ENCODE results near the gene CDC37L1.

CDC37L1 gene

GRCh38 chr9:4714266-4715016 lies 35.1 kb downstream of the CDC37L1 start:
- no peak for DNase-seq (ENCODE audit: low read depth in 2 of 2)

- no peak for DNase-seq (ENCODE audit: low read depth in 2 of 2)
These were observed 36.8 kb downstream of the CDC37L1 start for GRCh38 chr9:4716163-4716562.

GRCh38 chr9:4717815-4718214 lies 38.4 kb downstream of the CDC37L1 start:
- no peak for DNase-seq (ENCODE audit: low read depth in 2 of 2)

GRCh38 chr9:4718911-4719310 lies 39.5 kb downstream of the CDC37L1 start:
- no peak for DNase-seq (ENCODE audit: low read depth in 2 of 2)

- no peak for DNase-seq (ENCODE audit: low read depth in 2 of 2)
These were observed 42.4 kb downstream of the CDC37L1 start for GRCh38 chr9:4721736-4722135.

GRCh38 chr9:4725706-4726442 lies 46.5 kb downstream of the CDC37L1 start:
- no peak for DNase-seq (ENCODE audit: low read depth in 2 of 2)

- DNase-seq (ENCODE audit: low read depth in 2 of 2), result no peak
These were observed 48.2 kb downstream of the CDC37L1 start for GRCh38 chr9:4727593-4727992.

- no peak for DNase-seq (ENCODE audit: low read depth in 2 of 2)
These were observed 53.5 kb downstream of the CDC37L1 start for GRCh38 chr9:4732890-4733289.

- no peak for DNase-seq (ENCODE audit: low read depth in 2 of 2)
These were observed 54.8 kb downstream of the CDC37L1 start for GRCh38 chr9:4734150-4734549.

- DNase-seq (ENCODE audit: low read depth in 2 of 2), result no peak
These were observed 59.7 kb downstream of the CDC37L1 start for GRCh38 chr9:4738866-4739586.

GRCh38 chr9:4739587-4740387 lies 60.4 kb downstream of the CDC37L1 start:
- no peak for DNase-seq (ENCODE audit: low read depth in 2 of 2)

GRCh38 chr9:4740388-4740637 lies 60.9 kb downstream of the CDC37L1 start:
- DNase-seq (ENCODE audit: low read depth in 2 of 2), result no peak

- peak; percentile 61 to 64 for DNase-seq (ENCODE audit: low read depth in 2 of 2)
These were observed 61.4 kb downstream of the CDC37L1 start, which contains the start of gene AK3 for GRCh38 chr9:4740638-4741364. Gene AK3 (minus strand): TSS chr9:4741202. CDS start chr9:4741087, 115 bp downstream.

- DNase-seq (ENCODE audit: low read depth in 2 of 2), result no peak
These were observed 62.2 kb downstream of the CDC37L1 start for GRCh38 chr9:4741365-4742089.

- DNase-seq (ENCODE audit: low read depth in 2 of 2), result no peak
These were observed 62.9 kb downstream of the CDC37L1 start for GRCh38 chr9:4742246-4742645.

GRCh38 chr9:4743131-4743875 lies 63.9 kb downstream of the CDC37L1 start:
- DNase-seq (ENCODE audit: low read depth in 2 of 2), result no peak

GRCh38 chr9:4746278-4747030 lies 67.1 kb downstream of the CDC37L1 start:
- no peak for DNase-seq (ENCODE audit: low read depth in 2 of 2)

GRCh38 chr9:4748612-4749011 lies 69.2 kb downstream of the CDC37L1 start:
- DNase-seq (ENCODE audit: low read depth in 2 of 2), result no peak

GRCh38 chr9:4750023-4750673 lies 70.8 kb downstream of the CDC37L1 start:
- DNase-seq (ENCODE audit: low read depth in 2 of 2), result no peak

All from stimulated activated CD4-positive, alpha-beta T cell treated with anti-CD3 and anti-CD28 coated beads, Interleukin-1b, Interleukin-23, amount 100 ng/mL, for 1 hour (primary cell).